Jurkat, Clone E6-1 (cell line): ENCODE data around the gene CCDC12.
"Not testable (repeated sequence)": the region's sequence is repeated elsewhere in the genome, so short reads cannot be mapped to it uniquely, and the experiment has no call there.

Source experiments
- DNase-seq: peaks from one replicate; pipeline ENCODE4 v3.0.0-alpha.2; 2011; ENCODE audit warnings: low read depth, low spot score
- H3K4me3 ChIP-seq: 2 replicates; pipeline ENCODE4 v1.5.1; 2011; ENCODE audit warnings: mild to moderate bottlenecking, low read length, control low read depth, moderate library complexity

The CCDC12 gene

DNA sequence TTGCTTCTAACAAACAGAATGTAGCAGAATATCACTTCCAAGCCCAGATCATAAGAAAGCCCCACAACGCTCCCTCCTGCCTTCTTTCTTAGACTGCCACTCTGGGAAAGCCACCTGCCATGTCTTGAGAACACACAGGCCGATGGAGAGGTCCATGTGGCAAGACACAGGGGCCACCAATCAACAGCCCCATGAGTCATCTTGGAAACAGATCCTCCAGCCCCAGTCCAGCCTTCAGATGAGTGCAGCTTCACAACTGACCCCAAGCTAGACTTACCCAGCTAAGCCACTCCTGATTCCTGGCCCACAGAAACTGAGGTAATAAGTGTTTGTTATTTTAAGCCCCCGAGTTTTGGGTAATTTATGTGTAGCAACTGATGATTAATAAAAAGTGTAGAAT lies 59.3 kb downstream of the CCDC12 start:
- no peak overlapping the region for H3K4me3 ChIP-seq
- no peak for DNase-seq

DNA sequence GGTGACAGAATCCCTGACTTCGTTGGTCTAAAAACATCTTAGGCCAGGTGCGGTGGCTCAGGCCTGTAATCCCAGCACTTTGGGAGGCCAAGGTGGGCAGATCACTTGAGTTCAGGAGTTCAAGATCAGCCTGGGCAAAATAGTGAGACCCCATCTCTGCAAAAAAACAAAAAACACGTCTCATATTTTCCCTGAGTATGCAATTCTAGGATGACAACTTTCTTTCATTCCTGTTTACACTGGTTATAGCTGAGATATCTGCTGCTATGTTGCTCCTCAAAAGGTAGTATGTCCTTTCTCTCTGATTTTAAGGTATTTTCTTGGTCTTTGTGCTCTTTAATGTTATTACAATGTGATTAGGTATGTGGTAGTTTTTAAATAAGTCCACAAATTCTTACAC lies 59.7 kb downstream of the CCDC12 start:
- H3K4me3 ChIP-seq, result no peak overlapping the region
- no peak for DNase-seq

DNA sequence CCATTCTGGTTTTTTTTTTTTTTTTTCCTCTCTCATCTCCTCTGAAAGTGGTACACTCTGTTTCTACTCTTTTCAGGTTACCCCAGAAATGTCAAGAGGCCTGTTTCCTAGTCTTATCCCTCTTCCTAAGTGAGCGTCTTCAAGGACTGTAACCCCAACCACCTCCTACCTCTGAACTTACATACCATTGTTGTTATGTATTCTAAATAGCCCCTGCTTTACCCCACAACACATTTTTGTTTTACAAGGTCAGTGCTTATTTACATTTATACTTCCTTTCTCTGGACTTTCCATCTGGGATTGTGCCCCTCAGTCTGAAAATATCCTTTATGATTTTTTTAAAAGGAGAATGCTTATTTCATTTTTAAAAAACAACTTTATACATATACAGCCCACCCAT lies 60.3 kb downstream of the CCDC12 start:
- DNase-seq, result no peak

DNA sequence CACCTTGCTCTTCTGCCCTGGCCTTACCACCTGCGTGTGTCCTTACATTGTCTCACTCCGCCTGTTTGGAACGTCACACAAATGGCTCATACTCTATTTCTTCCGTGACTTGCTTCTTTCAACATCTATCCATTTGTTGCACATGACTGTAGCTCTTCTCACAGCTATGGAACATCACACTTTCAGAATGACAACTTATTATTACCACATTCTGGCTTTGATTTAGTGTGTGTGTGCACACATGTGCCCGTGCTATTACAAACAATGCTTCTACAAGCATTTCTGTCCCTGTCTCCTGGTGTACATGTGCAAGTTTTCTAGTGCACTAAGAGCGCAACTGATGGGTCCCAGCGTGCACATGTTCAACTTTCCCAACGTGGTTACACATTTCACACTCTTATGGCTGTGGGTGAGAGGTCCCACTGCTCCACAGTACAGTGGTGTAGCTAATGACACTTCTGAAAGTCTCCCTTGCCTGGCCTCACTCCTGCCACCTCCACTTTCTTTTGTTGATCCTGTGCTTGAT lies 61.2 kb downstream of the CCDC12 start:
- DNase-seq, result no peak
- no peak overlapping the region for H3K4me3 ChIP-seq

More for the DNA sequence above, 60.3 kb downstream of the CCDC12 start:
- H3K4me3 ChIP-seq, result no peak overlapping the region

DNA sequence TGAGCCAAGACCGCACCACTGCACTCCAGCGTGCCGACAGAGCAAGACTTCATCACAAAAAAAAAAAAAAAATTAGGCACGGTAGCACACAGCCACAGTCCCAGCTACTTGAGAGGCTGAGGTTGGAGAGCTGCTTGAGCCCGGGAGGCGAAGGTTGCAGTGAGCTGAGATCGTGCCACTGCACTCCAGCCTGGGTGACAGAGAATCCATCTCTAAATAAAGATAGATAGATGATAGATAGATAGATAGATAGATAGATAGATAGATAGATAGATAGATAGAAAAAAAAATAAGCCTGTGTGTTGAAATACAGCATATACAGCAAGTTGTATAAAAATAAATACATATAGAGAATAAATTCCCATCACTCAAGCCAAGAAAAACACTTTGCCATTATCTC lies 61.7 kb downstream of the CCDC12 start:
- no peak for DNase-seq
- no peak overlapping the region for H3K4me3 ChIP-seq

DNA sequence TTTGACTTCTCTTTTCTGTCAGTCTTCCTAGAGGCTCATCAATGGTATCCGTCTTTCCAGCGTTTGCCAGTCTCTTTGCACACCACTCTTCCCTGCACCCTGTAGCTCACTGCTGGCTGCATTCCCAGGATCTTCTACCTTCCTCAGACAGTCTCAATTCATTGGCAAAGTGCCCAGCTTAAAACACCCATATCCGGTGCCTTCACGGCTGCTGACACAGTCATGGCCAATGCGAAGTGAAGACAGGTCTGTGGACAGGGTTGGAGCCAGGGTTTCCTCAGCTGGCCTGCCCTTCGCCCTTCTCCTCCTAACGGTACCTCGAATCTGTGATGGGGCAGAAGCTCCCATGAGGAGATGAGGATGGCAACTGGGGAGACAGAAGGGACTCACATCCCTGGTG lies 62.9 kb downstream of the CCDC12 start:
- no peak overlapping the region for H3K4me3 ChIP-seq
- DNase-seq, result no peak

DNA sequence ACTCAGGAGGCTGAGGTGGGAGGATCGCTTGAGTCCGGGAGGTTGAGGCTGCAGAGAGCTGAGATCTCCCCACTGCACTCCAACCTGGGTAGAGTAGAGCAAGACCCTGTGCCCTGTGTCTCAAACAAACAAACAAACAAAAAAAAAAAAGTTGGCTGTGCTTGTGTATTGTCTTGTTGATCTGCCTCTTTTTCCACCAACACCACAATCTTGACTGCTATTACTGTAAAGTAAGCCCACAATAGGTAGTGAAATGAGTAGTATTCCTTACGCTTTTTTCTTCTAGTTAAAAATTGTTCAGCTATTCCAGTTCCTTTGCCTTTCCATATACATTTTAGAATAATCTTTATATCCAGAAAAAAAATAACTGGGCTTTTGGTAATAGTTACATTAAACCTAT lies 63.6 kb downstream of the CCDC12 start:
- H3K4me3 ChIP-seq, result no peak overlapping the region
- no peak for DNase-seq

DNA sequence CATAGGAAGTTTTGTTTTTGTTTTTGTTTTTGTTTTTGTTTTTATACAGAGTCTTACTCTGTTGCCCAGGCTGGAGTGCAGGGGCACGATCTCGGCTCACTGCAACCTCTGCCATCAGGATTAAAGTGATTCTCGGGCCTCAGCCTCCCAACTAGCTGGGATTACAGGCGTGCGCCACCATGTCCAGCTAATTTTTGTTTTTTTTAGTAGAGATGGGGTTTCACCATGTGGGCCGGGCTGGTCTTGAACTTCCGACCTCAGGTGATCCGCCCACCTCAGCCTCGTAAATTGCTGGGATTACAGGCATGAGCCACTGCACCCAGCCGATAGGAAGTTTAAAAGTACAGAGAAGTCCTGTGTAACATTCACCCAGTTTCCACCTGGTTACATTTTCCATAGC lies 65.6 kb downstream of the CCDC12 start:
- not testable (repeated sequence) for DNase-seq, H3K4me3 ChIP-seq

DNA sequence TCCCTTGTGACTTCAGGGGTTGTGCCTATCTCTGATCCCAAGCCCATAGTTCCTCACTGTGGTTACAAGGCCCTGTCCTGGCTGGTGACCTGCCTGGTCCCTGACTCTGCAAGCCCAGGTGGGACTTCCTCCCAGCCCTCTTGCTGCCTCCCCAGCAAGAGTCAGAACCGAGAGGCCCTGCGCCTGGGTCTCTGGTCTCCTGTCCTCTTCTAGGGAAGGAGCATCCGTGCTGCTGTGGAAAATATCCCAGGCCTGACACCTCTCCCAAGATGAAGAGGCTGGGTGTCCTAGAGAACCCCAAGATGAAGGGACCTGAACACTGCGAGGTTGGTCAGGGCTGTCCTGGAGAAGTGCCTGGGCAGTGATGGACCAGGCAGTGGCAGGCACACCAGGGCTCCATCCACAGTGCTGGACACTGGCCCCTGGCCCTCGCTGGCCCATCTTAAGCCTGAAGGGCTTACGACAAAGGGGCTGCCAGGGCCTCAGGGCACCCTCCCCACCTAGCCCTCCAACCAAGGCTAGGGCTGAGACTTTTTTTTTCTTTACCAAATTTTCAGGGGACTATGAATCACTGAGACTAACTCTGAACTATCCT lies 66.3 kb downstream of the CCDC12 start:
- DNase-seq, result no peak
- H3K4me3 ChIP-seq, result no peak overlapping the region

DNA sequence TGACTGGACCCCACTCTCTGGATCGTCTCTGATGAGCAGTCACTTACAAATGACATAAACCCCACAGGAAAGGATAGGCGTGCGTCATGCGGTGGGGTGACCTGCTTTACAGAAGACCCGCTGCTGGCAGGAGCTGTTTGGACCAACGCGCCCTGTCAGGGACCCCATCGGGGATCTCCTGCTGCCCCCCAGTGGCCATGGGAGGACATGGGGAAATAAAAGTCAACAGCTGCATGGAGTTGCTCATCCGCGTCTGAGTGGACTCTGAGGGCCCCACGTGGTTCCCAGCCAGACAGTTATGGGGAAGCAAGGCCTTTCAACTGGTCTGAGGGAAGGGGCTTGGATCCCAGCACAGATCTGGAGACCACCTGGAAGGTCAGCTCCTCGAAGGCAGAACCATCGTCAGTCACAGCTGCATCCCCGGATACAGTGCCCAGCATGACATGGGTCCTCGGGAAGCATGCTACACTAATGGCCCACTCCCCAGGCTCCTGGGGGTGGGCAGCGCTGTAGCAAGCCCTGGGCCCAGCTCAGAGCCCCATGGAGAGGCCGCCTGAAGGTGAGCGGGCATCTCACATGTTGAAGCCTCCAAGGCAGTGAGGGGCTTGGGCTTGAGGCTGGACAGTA lies 66.9 kb downstream of the CCDC12 start:
- peak; percentile 48 for DNase-seq
- H3K4me3 ChIP-seq, result no peak overlapping the region

DNA sequence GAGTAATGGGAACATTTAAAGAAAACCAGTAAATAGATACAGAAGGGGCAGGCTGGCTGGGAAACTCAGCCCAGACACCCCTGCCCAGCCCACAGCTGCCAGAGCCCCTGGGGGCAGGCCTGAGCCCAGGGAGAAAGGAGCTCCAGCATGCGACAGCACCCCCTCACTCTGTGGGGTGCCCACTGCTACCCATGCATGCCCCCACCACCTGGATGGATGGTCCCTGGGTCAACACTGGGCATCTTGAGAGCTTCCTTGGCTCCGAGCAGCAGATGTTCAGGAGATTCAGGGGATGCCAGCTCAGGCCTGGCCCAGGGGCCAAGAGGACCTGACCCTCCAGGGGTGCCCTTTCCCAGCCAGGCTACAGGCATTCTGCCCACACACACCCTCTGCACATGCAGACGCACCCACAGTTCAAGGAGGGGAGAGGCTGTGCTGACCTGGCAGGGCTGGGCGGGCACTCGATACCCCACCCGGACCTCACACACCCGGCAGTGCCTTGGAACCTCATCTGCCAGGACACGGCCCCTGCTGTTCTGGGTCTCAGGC lies 67.5 kb downstream of the CCDC12 start:
- DNase-seq, result no peak
- no peak overlapping the region for H3K4me3 ChIP-seq

DNA sequence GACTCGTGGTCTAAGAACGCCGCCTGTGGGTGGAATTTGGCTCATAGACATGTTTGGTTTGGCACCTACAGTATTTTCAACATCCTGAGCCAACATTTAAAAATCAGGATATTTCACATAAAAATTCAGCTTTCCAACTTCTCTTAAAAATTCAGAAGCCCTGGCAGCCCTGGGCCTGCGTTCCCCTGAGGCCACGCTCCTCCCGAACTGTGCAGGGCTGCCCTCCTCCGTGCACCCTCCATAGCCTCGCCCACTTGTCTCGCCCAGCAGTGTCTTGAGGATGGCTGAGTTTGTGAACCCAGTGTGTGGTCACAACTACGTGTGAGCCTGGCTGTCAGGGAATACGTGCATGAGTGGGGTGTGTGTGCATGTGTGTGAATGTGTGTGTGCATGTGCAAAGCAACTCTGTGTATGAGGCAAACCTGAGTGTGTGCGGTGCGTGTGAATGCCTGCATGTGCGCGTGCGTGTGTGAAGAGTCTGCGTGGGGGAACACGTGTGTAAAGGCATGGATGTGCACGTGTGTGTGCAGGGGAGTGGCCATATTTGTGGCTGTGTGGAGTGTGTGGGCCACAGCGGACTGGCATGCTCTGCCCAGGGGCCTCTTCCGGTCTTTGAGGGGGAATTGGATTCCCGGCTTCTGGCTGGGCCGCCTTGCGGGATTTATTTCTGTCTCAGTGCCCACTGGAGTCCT lies 68.1 kb downstream of the CCDC12 start:
- no peak for DNase-seq
- no peak overlapping the region for H3K4me3 ChIP-seq

DNA sequence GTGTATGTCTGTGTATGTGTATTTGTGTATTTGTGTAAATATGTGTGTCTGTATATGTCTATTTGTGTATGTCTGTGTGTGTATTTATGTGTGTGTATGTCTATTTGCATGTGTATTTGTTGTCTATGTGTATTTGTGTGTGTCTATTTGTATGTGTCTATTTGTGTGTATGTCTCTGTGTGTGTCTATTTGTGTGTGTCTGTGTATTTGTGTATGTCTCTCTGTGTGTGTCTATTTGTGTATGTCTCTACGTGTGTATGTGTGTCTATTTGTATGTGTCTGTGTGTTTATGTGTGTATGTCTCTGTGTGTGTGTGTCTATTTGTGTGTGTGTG lies 68.6 kb downstream of the CCDC12 start:
- no peak for DNase-seq
- no peak overlapping the region for H3K4me3 ChIP-seq

DNA sequence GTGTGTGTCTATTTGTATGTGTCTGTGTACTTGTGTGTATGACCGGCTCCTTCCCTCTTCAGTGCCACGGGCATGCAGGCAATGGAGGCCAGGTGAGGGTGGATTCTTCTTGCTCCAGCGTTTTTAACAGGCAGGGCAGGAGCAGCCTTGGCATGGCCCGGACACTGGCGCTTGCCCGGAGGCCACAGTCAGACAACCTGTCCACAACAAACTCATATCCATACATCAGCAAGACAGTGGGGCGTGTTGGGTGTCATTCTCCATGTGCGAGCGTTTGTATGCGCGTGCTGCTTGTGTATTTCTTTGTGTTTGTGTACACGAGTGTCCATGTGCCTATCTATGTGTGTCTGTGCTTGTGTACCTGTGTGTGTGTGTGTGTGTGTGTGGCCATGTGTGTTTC lies 69.3 kb downstream of the CCDC12 start:
- no peak for DNase-seq
- H3K4me3 ChIP-seq, result no peak overlapping the region

DNA sequence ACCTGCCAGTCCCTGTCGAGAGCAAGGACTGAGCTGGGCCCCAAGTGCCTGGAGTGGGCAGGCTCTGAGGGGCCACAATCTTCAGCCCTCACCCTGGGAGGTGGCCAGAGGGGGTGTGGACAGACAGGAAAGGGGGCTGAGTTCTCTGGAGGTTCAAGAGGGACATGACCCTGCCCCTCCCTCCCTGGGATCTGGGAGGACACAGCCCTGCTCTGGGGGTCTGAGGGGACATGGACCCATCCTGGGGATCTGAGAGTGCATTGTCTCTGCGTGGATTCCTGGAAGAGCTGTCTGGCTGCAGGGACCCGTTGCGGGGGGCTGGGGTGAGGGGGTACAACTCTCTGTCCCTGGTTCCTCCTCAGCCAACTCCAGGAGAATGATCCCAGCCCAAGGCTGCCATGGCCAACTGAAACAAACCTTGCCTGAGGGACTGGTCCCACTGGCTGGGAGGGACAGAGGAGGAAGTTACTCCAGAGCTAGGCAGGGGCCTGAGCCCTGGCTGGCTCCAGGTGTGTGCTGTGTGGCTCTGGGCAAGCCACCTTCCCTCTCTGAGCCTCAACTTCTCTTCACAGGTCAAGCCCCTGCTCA lies 70.0 kb downstream of the CCDC12 start:
- no peak for DNase-seq
- no peak overlapping the region for H3K4me3 ChIP-seq

DNA sequence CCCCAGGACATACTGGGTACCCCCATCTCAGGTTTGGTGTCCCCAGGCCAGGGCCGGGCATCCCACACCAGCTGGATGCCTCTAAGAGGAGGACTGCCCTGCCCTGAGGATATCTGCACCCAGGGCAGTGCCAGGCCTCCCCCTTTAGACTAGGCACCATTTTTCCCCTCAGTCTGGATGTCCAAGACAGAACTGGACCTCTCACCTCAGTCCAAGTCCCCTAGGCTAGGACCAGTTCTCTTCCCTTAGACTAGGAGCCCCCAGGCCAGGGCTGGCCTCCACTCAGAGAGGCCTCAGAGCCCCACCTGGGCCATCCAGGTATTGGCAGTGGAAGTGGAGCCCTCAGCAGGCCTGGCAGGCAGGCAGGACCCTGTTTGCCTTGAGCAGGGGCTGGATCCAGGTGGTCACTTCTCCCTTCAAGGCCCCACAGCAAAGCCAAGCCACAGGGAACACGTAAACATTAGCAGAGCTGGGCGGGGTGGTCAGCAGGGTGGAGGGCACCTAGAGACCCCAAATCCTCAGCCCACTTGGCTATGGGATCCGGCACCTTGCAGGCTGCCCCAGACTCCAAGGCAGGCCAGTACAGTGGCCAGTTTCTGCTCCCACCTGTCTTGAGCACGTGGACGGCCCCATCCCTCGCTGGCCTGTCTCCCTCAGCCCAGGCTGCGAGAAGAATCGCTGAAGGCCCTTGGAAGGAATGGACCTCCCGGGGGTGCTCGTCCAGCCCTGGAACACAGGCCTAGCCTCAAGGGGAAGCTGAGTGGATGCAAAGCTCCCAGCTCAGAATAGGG lies 70.7 kb downstream of the CCDC12 start:
- H3K4me3 ChIP-seq, result no peak overlapping the region
- no peak for DNase-seq

DNA sequence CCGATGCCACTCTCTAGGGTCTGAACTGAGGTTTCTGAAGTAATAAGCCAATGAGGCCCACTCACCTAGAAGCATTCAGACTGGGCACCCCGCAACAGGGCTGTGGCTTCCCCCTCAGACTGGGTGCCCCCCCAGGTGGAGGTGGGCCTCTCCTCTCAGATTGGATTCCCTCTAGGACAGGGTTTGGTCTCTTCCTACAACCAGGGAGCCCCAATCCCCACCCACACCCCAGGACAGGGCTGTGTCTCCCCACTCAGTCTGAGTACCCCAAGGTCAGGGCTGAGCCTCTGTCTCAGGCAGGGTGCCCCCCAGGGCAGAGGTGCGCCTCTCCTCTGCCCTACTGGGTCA lies 71.4 kb downstream of the CCDC12 start:
- no peak overlapping the region for H3K4me3 ChIP-seq
- DNase-seq, result no peak

DNA sequence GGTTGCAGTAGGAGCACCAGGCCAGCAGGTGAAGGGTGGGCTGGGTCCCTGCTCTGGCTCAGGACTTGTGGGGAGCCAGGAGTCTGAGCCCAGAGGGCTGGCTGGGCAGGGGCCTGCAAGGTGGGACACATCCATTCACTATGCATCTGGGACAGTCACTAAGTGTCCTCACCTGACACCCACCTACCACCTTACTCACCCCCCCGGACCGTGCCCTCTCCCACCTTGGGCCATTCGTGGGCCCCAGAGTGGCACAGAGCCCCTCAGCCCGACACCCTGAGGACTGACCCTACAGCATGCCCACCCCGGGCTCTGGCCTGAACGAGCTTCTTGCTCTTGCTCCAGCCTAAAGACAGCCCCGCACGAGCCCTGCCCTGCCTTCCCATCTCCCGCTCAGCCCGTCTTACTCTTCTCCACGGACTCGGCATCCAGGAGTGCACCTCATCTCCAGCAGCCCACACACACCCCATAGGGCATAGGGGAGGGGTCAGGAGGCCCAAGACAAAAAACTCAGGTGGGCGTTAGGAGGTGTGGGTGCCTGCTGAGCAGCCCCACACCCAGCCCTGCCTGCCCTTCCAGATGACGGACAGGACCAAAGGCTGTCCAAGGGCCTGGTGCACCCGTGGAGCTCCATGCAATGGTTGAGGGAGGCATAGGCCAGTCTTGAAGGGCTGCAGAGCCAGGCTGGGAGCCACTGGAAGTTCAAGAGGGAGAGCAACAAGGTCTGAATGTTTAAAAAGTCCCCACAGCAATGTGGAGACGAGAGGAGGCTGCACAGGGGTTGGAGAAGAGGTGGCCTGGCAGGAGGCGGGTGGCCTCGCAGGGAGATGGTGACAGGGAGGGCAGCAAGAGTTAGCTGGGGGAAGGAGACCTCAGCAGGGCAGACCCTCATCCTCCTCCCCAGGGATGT lies 72.0 kb downstream of the CCDC12 start:
- no peak for DNase-seq

More for the DNA sequence above, 72.0 kb downstream of the CCDC12 start:
- no peak overlapping the region for H3K4me3 ChIP-seq
